Keratinocyte (primary cell): ENCODE data around the gene TIAM2.
A peak's percentile ranks its signal among the peaks of the same experiment; 100 is the strongest.
"Not testable (repeated sequence)": the region's sequence is repeated elsewhere in the genome, so short reads cannot be mapped to it uniquely, and the experiment has no call there.

Experiments used
- CTCF ChIP-seq, 3 experiments: IDR thresholded peaks in 1 of 3; conservative IDR thresholded peaks in 1 of 3; optimal IDR thresholded peaks in 1 of 3; 2 replicates in 2 of 3; 3 replicates in 1 of 3; pipeline versions ENCODE3 to v1.5.1; 2011; ENCODE audit warnings: low read length in 3 of 3, mild to moderate bottlenecking in 3 of 3, moderate library complexity in 2 of 3, control low read depth in 1 of 3, inconsistent platforms in 1 of 3; ENCODE audit not compliant: insufficient read depth in 2 of 3; ENCODE audit errors: extremely low read depth in 1 of 3
- EZH2 ChIP-seq: IDR thresholded peaks from one replicate; pipeline ENCODE4 v1.6.1; 2012; ENCODE audit warnings: inconsistent platforms, mild to moderate bottlenecking, low read length, moderate library complexity

DNA sequence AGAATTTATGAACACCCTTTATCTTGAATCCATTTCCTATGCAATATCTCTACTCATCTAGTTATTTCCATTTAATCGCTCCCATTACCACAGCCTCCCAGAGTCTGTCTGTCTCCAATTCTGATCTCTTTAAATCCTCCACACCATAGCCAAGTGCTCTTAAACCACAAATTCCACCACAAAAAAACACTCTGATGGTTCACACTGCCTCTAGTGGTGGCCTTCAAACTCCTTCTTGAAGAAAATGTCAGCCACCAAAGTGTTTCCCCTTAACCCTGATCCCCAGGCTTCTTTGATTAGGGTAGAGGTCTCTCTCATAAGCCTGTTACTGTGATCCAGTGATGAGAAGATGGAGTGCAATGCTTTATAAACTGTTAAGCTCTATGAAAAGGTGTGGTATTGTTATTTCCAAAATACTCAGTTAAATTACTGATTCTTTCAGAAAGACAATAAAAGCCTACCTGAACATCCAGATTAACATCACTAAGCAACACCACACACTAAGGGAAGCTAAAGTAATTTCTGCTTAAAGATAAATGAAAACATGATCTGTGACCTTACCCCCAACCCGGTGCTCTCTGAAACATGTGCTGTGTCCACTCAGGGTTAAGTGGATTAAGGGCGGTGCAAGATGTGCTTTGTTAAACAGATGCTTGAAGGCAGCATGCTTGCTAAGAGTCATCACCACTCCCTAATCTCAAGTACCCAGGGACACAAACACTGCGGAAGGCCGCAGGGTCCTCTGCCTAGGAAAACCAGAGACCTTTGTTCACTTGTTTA is 273.2 kb downstream of the TIAM2 start:
- peak; percentile 48 to 74 (median 58) for TF ChIP-seq CTCF (optimal IDR thresholded peaks at IDR 0.05 in 1 of 3, IDR thresholded peaks at IDR 0.05 in 1 of 3, conservative IDR thresholded peaks at IDR 0.05 in 1 of 3; ENCODE audit: extremely low read depth in 1 of 3, insufficient read depth in 2 of 3, low read length in 3 of 3)
- not testable (repeated sequence) for TF ChIP-seq EZH2
